Hematopoietic multipotent progenitor cell (in vitro differentiated cells): ENCODE results near the gene HOXA7. TPM values are rescaled to one million over a fixed set of nuclear protein-coding genes. Genes with fewer than 3 reads are reported as not detected.
A peak's percentile ranks its signal among the peaks of the same experiment; 100 is the strongest.

ENCODE experiments used
- DNase-seq, 3 donors: peaks; one replicate each; pipeline ENCODE4 v3.0.0-alpha.2; 2011 to 2015; ENCODE audit warnings: low read depth in 2 of 3, low spot score in 2 of 3
- total RNA-seq: library from RNA; depleted of rRNA; stranded (reverse); fragments of >200 nt; gene quantifications from one replicate; pipeline ENCODE4 v1.2.3, GENCODE V29; 2012

The HOXA7 gene
- total RNA-seq, result 13.2 TPM

- DNase-seq, result peak in 2 of 3 donors; percentile 86 to 87
Measured at GRCh38 chr7:27156508-27156898, at the start of gene HOXA7. TSS of gene HOXA7 (minus strand) at chr7:27156675. CDS start at chr7:27156545, 130 bp downstream.

GRCh38 chr7:27205325-27206280 is 49.1 kb upstream of the HOXA7 start:
- DNase-seq, result peak in 1 of 3 donors; percentile 11

- DNase-seq, result peak in 2 of 3 donors; percentile 9 to 16
Measured at GRCh38 chr7:27204851-27205322, 48.4 kb upstream of the HOXA7 start.

- DNase-seq, result peak in 1 of 3 donors; percentile 8
Measured at GRCh38 chr7:27203964-27204594, 47.6 kb upstream of the HOXA7 start.

GRCh38 chr7:27203365-27203953 is 47.0 kb upstream of the HOXA7 start:
- no peak for DNase-seq

GRCh38 chr7:27202862-27203134 is 46.3 kb upstream of the HOXA7 start:
- peak in 2 of 3 donors; percentile 17 to 24 for DNase-seq

GRCh38 chr7:27202018-27202861 is 45.8 kb upstream of the HOXA7 start:
- peak in 1 of 3 donors; percentile 15 for DNase-seq

- DNase-seq, result no peak
Measured at GRCh38 chr7:27201580-27202017, 45.1 kb upstream of the HOXA7 start.

- DNase-seq, result peak in 2 of 3 donors; percentile 57 to 68
Measured at GRCh38 chr7:27200761-27201579, 44.5 kb upstream of the HOXA7 start.

GRCh38 chr7:27199849-27200760 is 43.6 kb upstream of the HOXA7 start, which contains the start of gene HOXA13:
TSS of gene HOXA13 (minus strand) at chr7:27200091. CDS start at chr7:27200077, 14 bp downstream.
- DNase-seq, result peak in 1 of 3 donors; percentile 26

- peak in 1 of 3 donors; percentile 22 for DNase-seq
Measured at GRCh38 chr7:27198871-27199801, 42.7 kb upstream of the HOXA7 start.

- DNase-seq, result peak in 2 of 3 donors; percentile 27 to 35
Measured at GRCh38 chr7:27198138-27198841, 41.8 kb upstream of the HOXA7 start.

- peak in 2 of 3 donors; percentile 10 to 43 for DNase-seq
Measured at GRCh38 chr7:27197137-27198042, 40.9 kb upstream of the HOXA7 start.

GRCh38 chr7:27196287-27196767 is 39.9 kb upstream of the HOXA7 start:
- DNase-seq, result peak in 2 of 3 donors; percentile 83 to 90

- peak in 1 of 3 donors; percentile 11 for DNase-seq
Measured at GRCh38 chr7:27194686-27195379, 38.4 kb upstream of the HOXA7 start.
